Thyroid gland (tissue), 4 donors: Measurements from ENCODE around the gene GAS2. TPM values are rescaled to one million over a fixed set of nuclear protein-coding genes. Genes with fewer than 3 reads are reported as not detected.

Source experiments
- DNase-seq, 2 donors: peaks; one replicate each; pipeline ENCODE4 v3.0.0-alpha.2; 2019
- H3K27ac ChIP-seq, 3 donors: fragments of 200-600 bp; sonication (generic); 1 replicate in 2 of 3; 2 replicates in 1 of 3; pipeline ENCODE4 v1.5.1; 2016 to 2019; ENCODE audit warnings: mild to moderate bottlenecking in 1 of 3, moderate library complexity in 1 of 3
- H3K27me3 ChIP-seq: fragments of 200-600 bp; sonication (generic); one replicate; pipeline ENCODE4 v1.5.1; 2019
- H3K36me3 ChIP-seq, 2 donors: fragments of 200-600 bp; sonication (generic); one replicate each; pipeline ENCODE4 v1.5.1; 2016 to 2019
- H3K4me1 ChIP-seq, 2 donors: fragments of 200-600 bp; sonication (generic); one replicate each; pipeline ENCODE4 v1.5.1; 2017 to 2019
- H3K4me3 ChIP-seq, 3 donors: fragments of 200-600 bp; sonication (generic); replicated peaks in 1 of 3; 1 replicate in 2 of 3; 2 replicates in 1 of 3; pipeline ENCODE4 v1.5.1; 2016; ENCODE audit warnings: mild to moderate bottlenecking in 1 of 3
- H3K9me3 ChIP-seq: fragments of 200-600 bp; sonication (generic); one replicate; pipeline ENCODE4 v1.5.1; 2017
- CTCF ChIP-seq, 6 experiments: fragments of 200-600 bp in 3 of 6; fragments of 450-650 bp in 3 of 6; sonication (generic) in 3 of 6; IDR thresholded peaks; one replicate each; pipeline ENCODE4 v1.5.1; 2016 to 2019; ENCODE audit warnings: antibody characterized with exemption in 6 of 6, mild to moderate bottlenecking in 2 of 6, inconsistent platforms in 1 of 6, moderate library complexity in 1 of 6
- POLR2A ChIP-seq, 2 donors: fragments of 450-650 bp; IDR thresholded peaks; one replicate each; pipeline ENCODE4 v1.6.1; 2017; ENCODE audit warnings: antibody characterized with exemption in 2 of 2, mild to moderate bottlenecking in 2 of 2, moderate library complexity in 1 of 2
- WGBS, 2 donors: methylation state at CpG; one replicate each; pipeline ENCODE4 v1.1.5; 2017; 5-methylcytosine and 5-hydroxymethylcytosine counted together
- intact Hi-C: fragments of 100-400 bp; cut with DNase I; formaldehyde crosslinking; loops from one replicate; pipeline ENCODE4 v1.15.1; 2023
- total RNA-seq, 4 donors: library from RNA; depleted of rRNA; stranded (reverse); fragments of >200 nt; gene quantifications; one replicate each; pipeline ENCODE4 v1.2.3, GENCODE V29; 2016

Gene GAS2
- total RNA-seq, 4 donors from 2014 or later, result 2.3 to 10.2 (median 4.9) TPM; not detected in 1

DNA sequence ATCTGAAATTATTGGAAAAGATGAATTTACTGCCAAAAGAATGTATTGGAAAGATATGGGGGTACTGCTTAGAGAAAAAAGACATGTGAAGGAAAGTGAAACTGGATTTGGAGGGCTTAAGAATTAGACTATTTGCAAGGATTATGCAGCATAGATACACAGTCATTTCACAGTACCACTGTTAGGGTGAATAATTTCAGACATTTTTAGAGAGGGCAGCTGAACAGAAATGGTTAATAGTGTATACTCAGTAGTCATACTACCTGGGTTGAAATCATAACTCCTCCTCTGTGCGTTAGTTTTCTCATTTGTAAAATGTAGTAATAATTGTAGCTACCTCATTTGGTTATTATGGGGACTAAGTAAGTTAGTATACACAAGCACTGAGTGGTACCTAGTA lies 33.0 kb downstream of the GAS2 start:
- no peak overlapping the region for H3K4me3 ChIP-seq
- no peak overlapping the region for H3K27ac ChIP-seq
- TF ChIP-seq POLR2A (IDR thresholded peaks at IDR 0.05) (no peak), CTCF (IDR thresholded peaks at IDR 0.05) (no peak)
- WGBS, 2 donors, result 78 to 81% methylated on average over 1 of the region's 1 CpG
- H3K27me3 ChIP-seq, result no peaks in the 10 kb centered on the region
- intact Hi-C loops, result no loop called here
- no peaks in the 10 kb centered on the region for H3K9me3 ChIP-seq
- H3K4me1 ChIP-seq, result no peaks in the 10 kb centered on the region
- DNase-seq, result no peak
- H3K36me3 ChIP-seq, result no peaks in the 10 kb centered on the region

GRCh38 chr11:22702031-22702430 lies 35.6 kb downstream of the GAS2 start:
- no peak for DNase-seq
- no peaks in the 10 kb centered on the region for H3K27me3 ChIP-seq
- no peaks in the 10 kb centered on the region for H3K4me1 ChIP-seq
- no peaks in the 10 kb centered on the region for H3K9me3 ChIP-seq
- no peaks in the 10 kb centered on the region for H3K36me3 ChIP-seq
- intact Hi-C loops, result no loop called here
- no peak overlapping the region for H3K4me3 ChIP-seq
- no peak for TF ChIP-seq POLR2A (IDR thresholded peaks at IDR 0.05)
- TF ChIP-seq CTCF (IDR thresholded peaks at IDR 0.05), result no peak
- H3K27ac ChIP-seq, result no peak overlapping the region

GRCh38 chr11:22703040-22703439 lies 36.6 kb downstream of the GAS2 start:
- H3K4me1 ChIP-seq, result no peaks in the 10 kb centered on the region
- no peak overlapping the region for H3K4me3 ChIP-seq
- no peak overlapping the region for H3K27ac ChIP-seq
- no peak for DNase-seq
- H3K36me3 ChIP-seq, result no peaks in the 10 kb centered on the region
- no peaks in the 10 kb centered on the region for H3K27me3 ChIP-seq
- 49 to 53% methylated on average over 3 of the region's 3 CpGs for WGBS, 2 donors
- TF ChIP-seq POLR2A (IDR thresholded peaks at IDR 0.05) (no peak), CTCF (IDR thresholded peaks at IDR 0.05) (no peak)
- intact Hi-C loops, result no loop called here
- no peaks in the 10 kb centered on the region for H3K9me3 ChIP-seq

DNA sequence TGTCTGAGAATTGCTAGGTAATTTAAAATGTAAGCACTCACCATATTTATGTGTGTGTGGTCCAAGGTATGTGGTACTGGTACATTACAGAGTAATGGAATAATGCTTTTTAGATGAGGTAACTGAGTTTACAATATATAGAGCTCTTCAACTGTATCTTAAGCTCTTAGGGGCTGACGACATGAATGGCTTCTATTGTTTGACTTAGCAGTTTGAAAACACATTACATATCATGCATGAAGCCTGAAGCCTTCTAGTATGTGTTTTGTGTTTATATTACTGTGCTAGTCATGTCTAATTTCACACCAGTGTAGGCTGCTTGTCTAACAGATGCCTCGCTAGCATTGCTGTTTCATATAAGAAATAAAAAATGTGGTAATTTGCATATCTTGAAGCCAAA lies 37.2 kb downstream of the GAS2 start:
- no peaks in the 10 kb centered on the region for H3K27me3 ChIP-seq
- DNase-seq, result no peak
- WGBS, 2 donors, result 38 to 48% methylated on average over 2 of the region's 2 CpGs
- no peaks in the 10 kb centered on the region for H3K36me3 ChIP-seq
- TF ChIP-seq POLR2A (IDR thresholded peaks at IDR 0.05), result no peak
- TF ChIP-seq CTCF (IDR thresholded peaks at IDR 0.05), result no peak
- intact Hi-C loops, result no loop called here
- no peaks in the 10 kb centered on the region for H3K9me3 ChIP-seq
- H3K27ac ChIP-seq, result no peak overlapping the region
- H3K4me3 ChIP-seq, result no peak overlapping the region
- H3K4me1 ChIP-seq, result no peaks in the 10 kb centered on the region

- intact Hi-C loops, result no loop called here
- Histone ChIP-seq H3K27me3 (no peaks in the 10 kb centered on the region), H3K4me1 (no peaks in the 10 kb centered on the region), H3K36me3 (no peaks in the 10 kb centered on the region), H3K9me3 (no peaks in the 10 kb centered on the region), H3K4me3 (no peak overlapping the region), H3K27ac (no peak overlapping the region)
- no peak for DNase-seq
- TF ChIP-seq CTCF (IDR thresholded peaks at IDR 0.05) (no peak), POLR2A (IDR thresholded peaks at IDR 0.05) (no peak)
- WGBS, 2 donors, result 75 to 80% methylated on average over 3 of the region's 3 CpGs
Observed at GRCh38 chr11:22707119-22707899, 40.9 kb downstream of the GAS2 start.
